ENCODE results near the gene SLC45A1. TPM values are rescaled to one million over a fixed set of nuclear protein-coding genes. Genes with fewer than 3 reads are reported as not detected.
A peak's percentile ranks its signal among the peaks of the same experiment; 100 is the strongest.

Gene SLC45A1
- total and polyA plus RNA-seq, 7 experiments from 2014 or later = 0.15 to 1.5 (median 1.2) TPM

DNA sequence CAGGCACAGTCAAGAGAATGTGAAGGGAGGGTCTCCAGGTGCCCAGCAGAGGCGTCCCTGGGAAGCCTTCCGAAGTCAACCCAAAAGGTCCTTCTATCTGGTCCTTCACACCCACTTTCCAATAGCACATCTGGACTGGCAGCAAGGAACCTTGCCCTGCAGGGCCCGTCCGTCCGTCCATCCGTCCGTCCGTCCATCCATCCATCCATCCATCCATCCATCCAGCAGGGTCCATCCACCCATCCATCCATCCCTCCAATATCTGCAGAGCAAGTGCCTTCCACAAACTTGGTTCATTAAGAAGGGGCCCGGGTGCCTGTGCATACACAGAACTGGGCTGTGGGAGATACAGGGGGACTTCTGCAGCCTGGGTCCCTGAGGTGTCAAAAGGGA, 31.6 kb downstream of the SLC45A1 start:
- H3K4me1 ChIP-seq (ENCODE audit: control insufficient read depth in 2 of 2, insufficient read depth in 2 of 2, low read length in 2 of 2) = peaks cover 3 to 8% of the 10 kb centered on the region in 2 donors
- H3K9me3 Mint-ChIP-seq = no peaks in the 10 kb centered on the region
- H3K36me3 ChIP-seq (ENCODE audit: control insufficient read depth in 2 of 3, insufficient read depth in 3 of 3, low read length in 3 of 3) = peaks cover 0 to 19% (median 6%) of the 10 kb centered on the region in 3 experiments
- H3K27me3 ChIP-seq (ENCODE audit: control insufficient read depth in 2 of 2, insufficient read depth in 2 of 2, low read length in 2 of 2) = no peaks in the 10 kb centered on the region
- H3K27me3 Mint-ChIP-seq = peaks cover 0 to 3% (median 0%) of the 10 kb centered on the region in 5 donors
- no peak for ATAC-seq
- ChIA-PET POLR2A (interaction anchor here (1.0 kb wide), 1 partner anchor 335 kb away, joined by 3 read pairs; no protein-coding TSS in a partner anchor), CTCF (interaction anchor here (0.6 to 6.0 kb wide), 6 partner anchors 16 to 1599 kb away, joined by 3 to 100 read pairs (median 6); no protein-coding TSS in a partner anchor)
- no peak overlapping the region for H3K27ac ChIP-seq (ENCODE audit: low read depth, low read length)
- intact Hi-C loops (cut with micrococcal nuclease) = loop anchor here (1.0 to 2.0 kb wide), 5 partner anchors 31 to 375 kb away; partner anchors contain the start of gene SLC45A1 (in 1 of the 2)
- no peak overlapping the region for H3K4me3 ChIP-seq (ENCODE audit: low read length)
- H3K4me3 Mint-ChIP-seq = no peak overlapping the region
- no peaks in the 10 kb centered on the region for H3K9me3 ChIP-seq (ENCODE audit: control insufficient read depth in 2 of 3, low read length in 3 of 3)
- peaks cover 0 to 5% (median 4%) of the 10 kb centered on the region in 7 donors for H3K4me1 Mint-ChIP-seq
- peak overlapping the region in 2 of 9 donors; percentile 31 to 38 for H3K27ac Mint-ChIP-seq
- peaks cover 0 to 10% (median 4%) of the 10 kb centered on the region in 5 donors for H3K36me3 Mint-ChIP-seq
- DNase-seq = no peak

GRCh38 chr1:8349961-8350360, 32.0 kb downstream of the SLC45A1 start:
- peaks cover 0 to 5% (median 4%) of the 10 kb centered on the region in 7 donors for H3K4me1 Mint-ChIP-seq
- no peaks in the 10 kb centered on the region for H3K9me3 ChIP-seq (ENCODE audit: control insufficient read depth in 2 of 3, low read length in 3 of 3)
- no peak overlapping the region for H3K27ac Mint-ChIP-seq
- peaks cover 0 to 12% (median 4%) of the 10 kb centered on the region in 5 donors for H3K36me3 Mint-ChIP-seq
- ChIA-PET CTCF (interaction anchor here (0.6 to 6.0 kb wide), 6 partner anchors 15 to 367 kb away, joined by 3 to 100 read pairs (median 6); no protein-coding TSS in a partner anchor), POLR2A (interaction anchor here (1.0 kb wide), 1 partner anchor 335 kb away, joined by 3 read pairs; no protein-coding TSS in a partner anchor)
- intact Hi-C loops (cut with micrococcal nuclease) = loop anchor here (1.0 to 2.0 kb wide), 5 partner anchors 32 to 375 kb away; partner anchors contain the start of gene SLC45A1 (in 1 of the 2)
- H3K4me3 ChIP-seq (ENCODE audit: low read length) = no peak overlapping the region
- ATAC-seq = no peak
- peaks cover 0 to 3% (median 0%) of the 10 kb centered on the region in 5 donors for H3K27me3 Mint-ChIP-seq
- no peaks in the 10 kb centered on the region for H3K9me3 Mint-ChIP-seq
- no peak overlapping the region for H3K27ac ChIP-seq (ENCODE audit: low read depth, low read length)
- H3K36me3 ChIP-seq (ENCODE audit: control insufficient read depth in 2 of 3, insufficient read depth in 3 of 3, low read length in 3 of 3) = peaks cover 0 to 24% (median 6%) of the 10 kb centered on the region in 3 experiments
- no peak overlapping the region for H3K4me3 Mint-ChIP-seq
- H3K27me3 ChIP-seq (ENCODE audit: control insufficient read depth in 2 of 2, insufficient read depth in 2 of 2, low read length in 2 of 2) = no peaks in the 10 kb centered on the region
- DNase-seq = no peak
- peaks cover 3 to 8% of the 10 kb centered on the region in 2 donors for H3K4me1 ChIP-seq (ENCODE audit: control insufficient read depth in 2 of 2, insufficient read depth in 2 of 2, low read length in 2 of 2)

- Histone ChIP-seq H3K4me1 (ENCODE audit: control insufficient read depth in 2 of 2, insufficient read depth in 2 of 2, low read length in 2 of 2) (peaks cover 3 to 8% of the 10 kb centered on the region in 2 donors), H3K4me3 (ENCODE audit: low read length) (no peak overlapping the region), H3K27ac (ENCODE audit: low read depth, low read length) (no peak overlapping the region), H3K36me3 (ENCODE audit: control insufficient read depth in 2 of 3, insufficient read depth in 3 of 3, low read length in 3 of 3) (peaks cover 0 to 35% (median 11%) of the 10 kb centered on the region in 3 experiments), H3K9me3 (ENCODE audit: control insufficient read depth in 2 of 3, low read length in 3 of 3) (no peaks in the 10 kb centered on the region), H3K27me3 (ENCODE audit: control insufficient read depth in 2 of 2, insufficient read depth in 2 of 2, low read length in 2 of 2) (no peaks in the 10 kb centered on the region)
- ChIA-PET POLR2A (interaction anchor here (0.8 kb wide), 1 partner anchor 199 kb away, joined by 3 read pairs; no protein-coding TSS in a partner anchor), CTCF (interaction anchor here (1.4 to 6.0 kb wide), 3 partner anchors 79 to 337 kb away, joined by 3 to 100 read pairs (median 32); no protein-coding TSS in a partner anchor)
- H3K36me3 Mint-ChIP-seq = peaks cover 0 to 15% (median 7%) of the 10 kb centered on the region in 5 donors
- peak overlapping the region in 2 of 9 donors; percentile 33 to 71 for H3K27ac Mint-ChIP-seq
- ATAC-seq (no peak), DNase-seq (peak in 1 of 9 donors; percentile 8)
- H3K4me3 Mint-ChIP-seq = no peak overlapping the region
- intact Hi-C loops (cut with micrococcal nuclease) = no loop called here
- no peaks in the 10 kb centered on the region for H3K9me3 Mint-ChIP-seq
- peaks cover 0 to 5% (median 4%) of the 10 kb centered on the region in 7 donors for H3K4me1 Mint-ChIP-seq
- H3K27me3 Mint-ChIP-seq = peaks cover 0 to 3% (median 0%) of the 10 kb centered on the region in 5 donors
Measured at GRCh38 chr1:8350914-8351684, 33.2 kb downstream of the SLC45A1 start.

- no peak overlapping the region for H3K4me3 Mint-ChIP-seq
- H3K27me3 Mint-ChIP-seq = peaks cover 0 to 3% (median 0%) of the 10 kb centered on the region in 5 donors
- ATAC-seq (no peak), DNase-seq (peak in 1 of 9 donors; percentile 19)
- H3K4me3 ChIP-seq (ENCODE audit: low read length) = no peak overlapping the region
- peak overlapping the region in 3 of 9 donors; percentile 18 to 60 (median 43) for H3K27ac Mint-ChIP-seq
- no peak overlapping the region for H3K27ac ChIP-seq (ENCODE audit: low read depth, low read length)
- CTCF ChIA-PET = interaction anchor here (0.7 to 6.0 kb wide), 5 partner anchors 20 to 338 kb away, joined by 3 to 100 read pairs (median 4); no protein-coding TSS in a partner anchor
- intact Hi-C loops (cut with micrococcal nuclease) = no loop called here
- H3K9me3 ChIP-seq (ENCODE audit: control insufficient read depth in 2 of 3, low read length in 3 of 3) = no peaks in the 10 kb centered on the region
- H3K4me1 Mint-ChIP-seq = peaks cover 0 to 8% (median 4%) of the 10 kb centered on the region in 7 donors
- H3K36me3 Mint-ChIP-seq = peaks cover 0 to 18% (median 10%) of the 10 kb centered on the region in 5 donors
- H3K27me3 ChIP-seq (ENCODE audit: control insufficient read depth in 2 of 2, insufficient read depth in 2 of 2, low read length in 2 of 2) = no peaks in the 10 kb centered on the region
- no peaks in the 10 kb centered on the region for H3K9me3 Mint-ChIP-seq
- POLR2A ChIA-PET = no interaction called here
- peaks cover 0 to 43% (median 11%) of the 10 kb centered on the region in 3 experiments for H3K36me3 ChIP-seq (ENCODE audit: control insufficient read depth in 2 of 3, insufficient read depth in 3 of 3, low read length in 3 of 3)
- peaks cover 3 to 8% of the 10 kb centered on the region in 2 donors for H3K4me1 ChIP-seq (ENCODE audit: control insufficient read depth in 2 of 2, insufficient read depth in 2 of 2, low read length in 2 of 2)
Measured at GRCh38 chr1:8351693-8352470, 34.0 kb downstream of the SLC45A1 start.

DNA sequence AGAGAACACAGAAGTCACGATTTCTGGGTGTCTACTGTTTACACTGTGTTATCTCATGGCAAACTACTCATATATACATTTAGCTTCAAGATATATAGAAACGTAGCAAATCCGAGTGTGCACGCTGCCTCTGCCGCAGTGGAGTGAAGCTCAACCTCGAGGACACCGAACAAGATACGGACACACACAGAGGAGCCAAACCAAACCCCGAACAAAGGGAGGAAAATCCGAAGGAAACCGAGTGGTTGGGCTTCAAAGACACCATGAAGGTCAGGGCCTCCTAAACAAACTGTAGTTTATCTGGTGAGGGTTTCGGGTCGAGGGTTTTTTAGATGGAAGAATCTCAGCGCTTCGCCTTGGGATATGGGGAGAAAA, 34.5 kb downstream of the SLC45A1 start:
- Histone ChIP-seq H3K4me3 (ENCODE audit: low read length) (no peak overlapping the region), H3K4me1 (ENCODE audit: control insufficient read depth in 2 of 2, insufficient read depth in 2 of 2, low read length in 2 of 2) (peaks cover 3 to 8% of the 10 kb centered on the region in 2 donors), H3K9me3 (ENCODE audit: control insufficient read depth in 2 of 3, low read length in 3 of 3) (no peaks in the 10 kb centered on the region), H3K36me3 (ENCODE audit: control insufficient read depth in 2 of 3, insufficient read depth in 3 of 3, low read length in 3 of 3) (peaks cover 1 to 48% (median 17%) of the 10 kb centered on the region in 3 experiments), H3K27me3 (ENCODE audit: control insufficient read depth in 2 of 2, insufficient read depth in 2 of 2, low read length in 2 of 2) (no peaks in the 10 kb centered on the region), H3K27ac (ENCODE audit: low read depth, low read length) (no peak overlapping the region)
- ATAC-seq (no peak), DNase-seq (no peak)
- H3K4me1 Mint-ChIP-seq = peaks cover 0 to 11% (median 4%) of the 10 kb centered on the region in 7 donors
- H3K27ac Mint-ChIP-seq = peak overlapping the region in 4 of 9 donors; percentile 18 to 65 (median 57)
- POLR2A ChIA-PET = no interaction called here
- peaks cover 0 to 3% (median 0%) of the 10 kb centered on the region in 5 donors for H3K27me3 Mint-ChIP-seq
- H3K36me3 Mint-ChIP-seq = peaks cover 0 to 22% (median 12%) of the 10 kb centered on the region in 5 donors
- intact Hi-C loops (cut with micrococcal nuclease) = no loop called here
- CTCF ChIA-PET = interaction anchor here (0.7 to 1.4 kb wide), 3 partner anchors 19 to 337 kb away, joined by 3 to 4 read pairs (median 3); no protein-coding TSS in a partner anchor
- no peak overlapping the region for H3K4me3 Mint-ChIP-seq
- H3K9me3 Mint-ChIP-seq = no peaks in the 10 kb centered on the region

Measured in naive thymus-derived CD4-positive, alpha-beta T cell (primary cell).